Astrocyte of the hippocampus (primary cell): ENCODE data around the gene SLC9A2.

Source experiments
- DNase-seq: peaks from one replicate; pipeline ENCODE4 v3.0.0; 2011; ENCODE audit warnings: low read depth, low spot score

Gene SLC9A2

GRCh38 chr2:102735416-102736109, 116.2 kb downstream of the SLC9A2 start:
- peak; percentile 44 for DNase-seq

DNA sequence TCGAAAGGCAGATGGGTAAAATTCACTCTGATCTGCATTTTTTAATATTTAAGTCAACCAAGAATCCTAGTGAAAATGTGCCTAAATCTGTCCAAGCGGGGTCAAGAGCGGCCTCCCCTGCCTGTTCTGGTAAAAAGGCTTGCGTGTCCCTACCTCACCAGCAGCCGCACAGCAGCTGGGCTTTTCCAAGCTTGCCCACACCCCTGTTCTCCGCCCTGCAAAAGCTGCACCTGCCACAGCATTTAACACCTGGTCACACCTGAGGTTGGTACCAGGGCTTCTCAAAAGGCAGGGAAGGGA, 116.7 kb downstream of the SLC9A2 start:
- peak; percentile 57 for DNase-seq

DNA sequence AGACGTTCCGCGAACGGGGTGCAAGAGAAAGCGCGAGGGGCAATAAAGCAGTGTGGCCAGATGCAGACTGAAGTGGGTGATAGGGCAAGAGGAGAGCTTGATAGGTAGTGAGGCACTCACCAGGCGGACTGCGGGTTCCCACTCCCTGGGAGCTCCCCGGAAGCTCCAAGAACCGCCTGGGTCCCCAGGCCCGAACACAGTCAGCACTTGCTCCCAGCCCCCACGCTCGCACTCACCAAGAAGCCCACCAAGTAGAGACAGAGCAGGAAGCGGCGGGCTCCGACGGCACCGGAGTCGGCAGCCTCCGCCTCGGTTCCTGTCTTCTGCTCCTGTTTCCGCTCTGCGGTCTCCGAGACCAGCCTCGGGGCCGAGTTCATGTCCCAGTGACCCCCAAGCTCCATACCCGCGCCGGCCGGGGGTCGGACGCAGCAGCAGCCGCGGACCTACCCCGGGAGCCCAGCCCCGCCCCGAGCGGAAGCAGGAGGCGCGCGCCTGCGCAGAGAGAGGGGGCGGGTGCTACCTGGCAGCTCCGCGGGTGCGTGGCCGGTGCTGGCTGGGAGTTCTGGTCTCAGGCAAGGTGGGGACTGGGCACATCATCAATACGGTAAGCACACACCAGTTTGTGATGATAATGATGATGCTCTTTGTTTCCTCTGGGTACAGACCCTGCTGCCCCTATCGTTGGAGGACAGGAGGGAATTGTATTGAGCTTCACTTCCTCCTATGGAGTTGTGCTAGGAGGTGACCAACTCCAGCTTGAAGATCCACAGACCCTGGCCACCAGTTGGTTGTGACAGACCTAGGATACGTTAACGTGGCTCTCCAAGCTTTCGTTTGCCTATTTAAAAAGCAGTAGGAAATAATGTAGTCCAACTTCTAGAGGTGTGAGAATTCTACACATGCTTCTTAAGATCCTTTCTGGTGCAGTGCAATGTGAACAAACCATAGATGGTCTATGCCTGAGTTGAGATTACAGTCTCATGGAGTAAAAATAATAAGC, 117.4 kb downstream of the SLC9A2 start:
- peak; percentile 88 for DNase-seq

GRCh38 chr2:102737431-102737830, 118.1 kb downstream of the SLC9A2 start:
- DNase-seq, result no peak

DNA sequence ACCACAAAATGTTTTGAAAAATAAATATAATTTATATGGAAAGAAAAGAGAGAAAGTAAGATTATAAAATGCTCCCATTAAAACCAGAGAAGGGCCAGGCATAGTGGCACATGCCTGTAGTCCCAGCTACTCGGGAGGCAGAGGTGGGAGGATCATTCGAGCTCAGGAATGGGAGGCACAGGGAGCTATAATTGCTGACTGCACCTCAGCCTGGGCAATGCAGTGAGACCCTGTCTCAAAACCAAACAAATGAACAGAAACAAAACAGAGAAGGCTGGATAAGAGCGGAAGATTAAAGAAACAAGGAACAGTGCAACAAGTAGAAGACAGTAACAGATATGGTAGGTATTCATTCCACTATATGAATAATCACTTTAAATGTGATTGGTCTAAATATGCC, 123.9 kb downstream of the SLC9A2 start:
- DNase-seq, result no peak

- no peak for DNase-seq
Observed at GRCh38 chr2:102748107-102748506, 128.8 kb downstream of the SLC9A2 start.

DNA sequence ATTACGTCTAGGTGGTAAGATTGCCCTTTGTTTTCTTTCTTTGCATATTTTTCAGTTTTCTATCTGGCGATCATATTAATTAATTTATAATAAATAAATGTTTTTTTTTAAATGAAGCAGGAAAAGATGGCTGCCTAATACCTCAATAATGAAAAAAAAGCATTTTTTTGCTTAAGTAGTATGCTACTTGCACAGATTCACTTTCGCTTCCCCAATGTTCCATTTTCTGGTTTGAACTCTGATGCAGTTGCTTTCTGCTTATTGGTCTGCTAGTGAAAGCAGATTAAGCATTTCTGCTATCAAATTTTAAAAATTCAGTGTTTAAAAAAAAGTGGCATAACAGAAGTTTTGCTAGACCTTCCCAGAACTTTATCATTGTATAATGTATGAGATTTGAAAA, 130.6 kb downstream of the SLC9A2 start:
- no peak for DNase-seq

GRCh38 chr2:102753563-102754159, 134.3 kb downstream of the SLC9A2 start:
- peak; percentile 61 for DNase-seq

DNA sequence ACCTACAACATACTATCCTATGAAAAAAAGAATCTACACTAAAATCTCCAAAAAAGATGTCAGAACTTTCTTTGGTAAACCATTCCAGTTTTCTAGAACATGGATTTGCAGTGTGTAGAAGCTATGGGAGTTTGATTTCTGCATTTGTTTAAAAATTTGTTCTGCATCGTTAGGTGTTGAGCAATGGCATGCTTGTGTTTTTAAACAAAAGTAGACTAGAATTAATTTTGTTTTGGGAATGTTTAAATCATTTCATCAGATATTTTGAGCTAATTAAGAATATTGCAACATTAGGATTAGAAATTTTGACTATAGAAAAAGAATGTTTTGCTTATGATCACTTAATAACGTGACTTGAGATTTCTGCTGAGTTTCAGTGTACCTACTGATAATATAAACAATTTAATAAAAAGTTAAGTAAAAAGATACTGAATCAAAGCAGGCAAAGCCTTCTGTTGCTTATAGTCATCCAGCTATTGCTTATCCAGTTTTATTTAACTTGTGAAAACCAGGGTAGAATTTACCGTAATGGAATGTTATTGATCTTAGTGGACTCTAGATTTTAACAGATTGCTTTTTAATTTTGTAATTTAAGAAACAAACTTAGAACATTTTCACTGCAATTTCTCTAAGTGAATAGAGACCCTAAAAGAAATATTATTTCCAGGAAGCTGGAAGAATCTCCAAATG, 135.2 kb downstream of the SLC9A2 start:
- DNase-seq, result no peak

DNA sequence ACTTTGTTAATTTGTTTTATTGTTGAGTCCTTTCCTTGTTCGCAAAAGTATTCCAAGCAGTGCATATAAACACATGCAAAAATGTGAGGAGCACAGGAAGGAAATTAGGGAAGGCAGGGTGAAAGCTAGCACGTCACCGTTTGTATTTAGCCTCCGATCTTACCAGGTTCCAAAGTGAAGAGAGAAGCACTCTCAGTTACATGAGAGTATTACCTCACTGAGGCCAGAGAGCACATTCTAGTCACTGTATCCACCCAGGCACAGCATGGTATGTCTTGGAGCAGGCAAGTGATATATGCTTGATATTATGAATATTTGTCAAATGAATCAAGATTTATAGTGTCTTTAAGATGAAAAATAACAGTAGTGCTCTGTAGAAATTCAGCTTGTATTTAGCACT, 135.9 kb downstream of the SLC9A2 start:
- DNase-seq, result no peak

DNA sequence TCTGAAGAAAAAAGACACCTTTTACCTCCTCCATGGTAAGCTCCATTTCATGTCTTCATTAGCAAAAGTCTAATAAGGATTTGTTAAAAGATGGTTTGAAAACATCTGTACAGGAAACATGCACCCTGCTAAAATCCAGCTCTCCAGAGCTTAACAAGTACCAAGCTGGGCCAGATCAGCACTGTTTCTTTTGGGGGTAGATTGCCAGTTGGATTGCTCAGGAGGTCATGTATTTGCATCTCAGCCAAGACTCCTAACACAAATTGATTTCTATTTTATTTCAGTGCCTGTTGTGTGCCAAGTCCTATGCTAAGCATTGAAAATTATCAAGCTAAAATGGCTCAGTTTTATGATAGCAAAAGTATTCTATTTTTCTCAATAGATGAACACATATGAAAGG, 139.1 kb downstream of the SLC9A2 start:
- no peak for DNase-seq
